Thyroid gland (tissue), 4 donors: ENCODE measurements around the gene HNRNPD. TPM values are rescaled to one million over a fixed set of nuclear protein-coding genes. Genes with fewer than 3 reads are reported as not detected.
"Not testable (repeated sequence)": the region's sequence is repeated elsewhere in the genome, so short reads cannot be mapped to it uniquely, and the experiment has no call there.

Experiments used
- DNase-seq, 2 donors: peaks; one replicate each; pipeline ENCODE4 v3.0.0-alpha.2; 2019
- H3K27ac ChIP-seq, 3 donors: fragments of 200-600 bp; sonication (generic); 1 replicate in 2 of 3; 2 replicates in 1 of 3; pipeline ENCODE4 v1.5.1; 2016 to 2019; ENCODE audit warnings: mild to moderate bottlenecking in 1 of 3, moderate library complexity in 1 of 3
- H3K27me3 ChIP-seq: fragments of 200-600 bp; sonication (generic); one replicate; pipeline ENCODE4 v1.5.1; 2019
- H3K36me3 ChIP-seq, 2 donors: fragments of 200-600 bp; sonication (generic); one replicate each; pipeline ENCODE4 v1.5.1; 2016 to 2019
- H3K4me1 ChIP-seq, 2 donors: fragments of 200-600 bp; sonication (generic); one replicate each; pipeline ENCODE4 v1.5.1; 2017 to 2019
- H3K4me3 ChIP-seq, 3 donors: fragments of 200-600 bp; sonication (generic); replicated peaks in 1 of 3; 1 replicate in 2 of 3; 2 replicates in 1 of 3; pipeline ENCODE4 v1.5.1; 2016; ENCODE audit warnings: mild to moderate bottlenecking in 1 of 3
- H3K9me3 ChIP-seq: fragments of 200-600 bp; sonication (generic); one replicate; pipeline ENCODE4 v1.5.1; 2017
- CTCF ChIP-seq, 6 experiments: fragments of 200-600 bp in 3 of 6; fragments of 450-650 bp in 3 of 6; sonication (generic) in 3 of 6; IDR thresholded peaks; one replicate each; pipeline ENCODE4 v1.5.1; 2016 to 2019; ENCODE audit warnings: antibody characterized with exemption in 6 of 6, mild to moderate bottlenecking in 2 of 6, inconsistent platforms in 1 of 6, moderate library complexity in 1 of 6
- POLR2A ChIP-seq, 2 donors: fragments of 450-650 bp; IDR thresholded peaks; one replicate each; pipeline ENCODE4 v1.6.1; 2017; ENCODE audit warnings: antibody characterized with exemption in 2 of 2, mild to moderate bottlenecking in 2 of 2, moderate library complexity in 1 of 2
- WGBS, 2 donors: methylation state at CpG; one replicate each; pipeline ENCODE4 v1.1.5; 2017; 5-methylcytosine and 5-hydroxymethylcytosine counted together
- intact Hi-C: fragments of 100-400 bp; cut with DNase I; formaldehyde crosslinking; loops from one replicate; pipeline ENCODE4 v1.15.1; 2023
- total RNA-seq, 4 donors: library from RNA; depleted of rRNA; stranded (reverse); fragments of >200 nt; gene quantifications; one replicate each; pipeline ENCODE4 v1.2.3, GENCODE V29; 2016

HNRNPD gene
- total RNA-seq, 4 donors from 2014 or later: 67.1 to 145 (median 93.8) TPM

GRCh38 chr4:82415922-82416365 lies 42.2 kb upstream of the HNRNPD start:
- Histone ChIP-seq H3K4me3 (no peak overlapping the region), H3K27ac (no peak overlapping the region), H3K27me3 (no peaks in the 10 kb centered on the region), H3K9me3 (no peaks in the 10 kb centered on the region), H3K36me3 (no peaks in the 10 kb centered on the region), H3K4me1 (no peaks in the 10 kb centered on the region)
- whole genome bisulfite sequencing, 2 donors: 54 to 61% methylated on average over 12 of the region's 12 CpGs
- TF ChIP-seq POLR2A (IDR thresholded peaks at IDR 0.05) (no peak), CTCF (IDR thresholded peaks at IDR 0.05) (no peak)
- intact Hi-C loops: no loop called here
- no peak for DNase-seq

GRCh38 chr4:82415061-82415460 lies 41.3 kb upstream of the HNRNPD start:
- WGBS, 2 donors: 89 to 95% methylated on average over 8 to 11 of the region's 11 CpGs
- H3K4me1 ChIP-seq, H3K27ac ChIP-seq, H3K27me3 ChIP-seq, H3K9me3 ChIP-seq, intact Hi-C loops, H3K36me3 ChIP-seq, DNase-seq, H3K4me3 ChIP-seq: not testable (repeated sequence)

- intact Hi-C loops: no loop called here
- H3K27ac ChIP-seq: no peak overlapping the region
- H3K4me1 ChIP-seq: no peaks in the 10 kb centered on the region
- H3K27me3 ChIP-seq: no peaks in the 10 kb centered on the region
- H3K4me3 ChIP-seq: no peak overlapping the region
- 55 to 66% methylated on average over 1 of the region's 1 CpG for WGBS, 2 donors
- TF ChIP-seq POLR2A (IDR thresholded peaks at IDR 0.05) (no peak), CTCF (IDR thresholded peaks at IDR 0.05) (no peak)
- H3K36me3 ChIP-seq: no peaks in the 10 kb centered on the region
- no peak for DNase-seq
- H3K9me3 ChIP-seq: no peaks in the 10 kb centered on the region
Measured at GRCh38 chr4:82403725-82404124, 29.9 kb upstream of the HNRNPD start.

- no peaks in the 10 kb centered on the region for H3K4me1 ChIP-seq
- DNase-seq: peak; percentile 75 to 81
- intact Hi-C loops: no loop called here
- no peaks in the 10 kb centered on the region for H3K27me3 ChIP-seq
- H3K4me3 ChIP-seq: peak overlapping the region in 1 of 3 donors; percentile 14
- H3K9me3 ChIP-seq: no peaks in the 10 kb centered on the region
- no peaks in the 10 kb centered on the region for H3K36me3 ChIP-seq
- no peak for TF ChIP-seq CTCF (IDR thresholded peaks at IDR 0.05)
- peak in 1 of 2 donors; percentile 20 for TF ChIP-seq POLR2A (IDR thresholded peaks at IDR 0.05)
- 42 to 45% methylated on average over 17 of the region's 17 CpGs for WGBS, 2 donors
- H3K27ac ChIP-seq: peak overlapping the region in 2 of 3 donors; percentile 13 to 65
Measured at GRCh38 chr4:82402196-82402775, 28.5 kb upstream of the HNRNPD start.

- intact Hi-C loops: no loop called here
- TF ChIP-seq CTCF (IDR thresholded peaks at IDR 0.05): no peak
- TF ChIP-seq POLR2A (IDR thresholded peaks at IDR 0.05): no peak
- Histone ChIP-seq H3K4me3 (no peak overlapping the region), H3K36me3 (no peaks in the 10 kb centered on the region), H3K27ac (peak overlapping the region in 1 of 3 donors; percentile 65), H3K4me1 (no peaks in the 10 kb centered on the region), H3K27me3 (no peaks in the 10 kb centered on the region), H3K9me3 (no peaks in the 10 kb centered on the region)
- no peak for DNase-seq
- 80 to 87% methylated on average over 7 of the region's 7 CpGs for WGBS, 2 donors
Measured at GRCh38 chr4:82401600-82401999, 27.8 kb upstream of the HNRNPD start.
